ENCODE data around the gene FFAR4. TPM values are rescaled to one million over a fixed set of nuclear protein-coding genes. Genes with fewer than 3 reads are reported as not detected.

The FFAR4 gene
- total and polyA plus RNA-seq, 4 donors = 0.14 to 0.28 (median 0.19) TPM

DNA sequence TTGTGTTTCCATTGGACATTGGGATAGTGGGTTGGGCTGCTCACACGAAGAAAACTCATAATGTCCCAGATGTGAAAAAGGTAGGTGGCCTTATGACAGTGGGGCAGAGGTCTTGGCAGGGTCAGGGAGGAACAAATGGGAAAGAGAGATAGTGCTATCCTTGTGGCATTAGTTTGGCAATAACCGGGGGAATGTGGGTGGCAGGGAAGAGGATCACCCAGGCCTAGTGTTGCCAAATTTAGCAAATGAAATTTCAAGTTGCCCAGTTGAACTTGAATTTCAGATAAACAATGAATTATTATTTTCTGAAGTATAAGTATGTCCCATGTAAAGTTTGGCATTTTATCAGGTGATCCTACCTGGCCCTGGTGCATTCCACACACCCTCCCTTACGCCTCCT, 46.7 kb downstream of the FFAR4 start:
- no peak overlapping the region for H3K27ac ChIP-seq (ENCODE audit: low read depth in 1 of 2, low read length in 2 of 2)

DNA sequence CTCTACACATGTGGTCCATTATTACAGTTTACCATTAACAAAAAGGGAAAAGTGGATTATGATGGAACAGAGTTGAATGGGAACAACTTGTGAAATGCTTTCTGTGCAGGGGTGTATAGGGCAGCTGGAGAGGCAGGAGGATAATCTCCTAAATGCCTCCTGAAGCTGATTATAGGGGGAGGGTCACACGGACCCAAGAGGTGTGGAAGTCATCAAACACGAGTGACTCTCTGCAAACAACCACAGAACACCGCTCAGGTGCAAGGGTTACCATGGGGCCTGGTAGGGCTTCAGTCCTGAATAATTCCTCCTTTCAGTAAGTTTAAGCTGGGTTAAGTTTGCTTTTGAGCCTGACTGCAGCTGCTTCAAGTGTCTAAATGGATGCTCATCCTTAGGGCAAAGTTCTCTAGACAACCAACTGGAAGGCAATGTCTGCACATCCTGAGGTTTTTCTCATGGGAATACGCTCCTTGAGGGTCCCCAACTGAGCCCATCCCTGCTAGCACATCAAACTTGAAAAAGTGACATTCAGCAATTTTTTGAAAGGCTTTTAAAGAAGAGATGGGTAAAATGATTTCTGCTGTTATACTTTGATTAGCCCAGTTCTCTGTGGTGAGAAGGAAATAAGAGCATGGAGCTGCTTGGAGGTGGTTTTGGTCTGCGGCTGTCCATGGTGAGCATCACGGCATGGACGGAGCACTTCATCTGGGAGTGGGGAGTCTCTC, 47.8 kb downstream of the FFAR4 start:
- Histone ChIP-seq H3K36me3 (ENCODE audit: control insufficient read depth in 4 of 4, insufficient read depth in 3 of 4, low read depth in 1 of 4, low read length in 3 of 4) (no peaks in the 10 kb centered on the region), H3K4me1 (ENCODE audit: control insufficient read depth in 4 of 4, insufficient read depth in 4 of 4, low read length in 3 of 4) (no peaks in the 10 kb centered on the region), H3K27ac (ENCODE audit: low read depth in 1 of 2, low read length in 2 of 2) (no peak overlapping the region), H3K9me3 (ENCODE audit: control insufficient read depth in 4 of 4, low read length in 3 of 4) (no peaks in the 10 kb centered on the region), H3K4me3 (ENCODE audit: low read depth in 1 of 3, low read length in 3 of 3) (no peak overlapping the region), H3K27me3 (ENCODE audit: control insufficient read depth in 4 of 4, insufficient read depth in 4 of 4, low read length in 3 of 4) (no peaks in the 10 kb centered on the region), H3K9ac (ENCODE audit: low read depth in 1 of 2, low read length in 2 of 2) (no peak overlapping the region)
- no peak for DNase-seq (ENCODE audit: low spot score)
- WGBS = 76% methylated on average over 7 of the region's 7 CpGs
- TF ChIP-seq GABPA (IDR thresholded peaks at IDR 0.05 in 1 of 2, conservative IDR thresholded peaks at IDR 0.05 in 1 of 2) (no peak), HNF4G (IDR thresholded peaks at IDR 0.05) (no peak), HNF4A (conservative IDR thresholded peaks at IDR 0.05) (no peak), SP1 (IDR thresholded peaks at IDR 0.05) (no peak), RAD21 (IDR thresholded peaks at IDR 0.05) (no peak)
- TF ChIP-seq, protein P1, sequence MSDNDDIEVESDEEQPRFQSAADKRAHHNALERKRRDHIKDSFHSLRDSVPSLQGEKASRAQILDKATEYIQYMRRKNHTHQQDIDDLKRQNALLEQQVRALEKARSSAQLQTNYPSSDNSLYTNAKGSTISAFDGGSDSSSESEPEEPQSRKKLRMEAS (IDR thresholded peaks at IDR 0.05) = no peak
- TF ChIP-seq, protein P2, sequence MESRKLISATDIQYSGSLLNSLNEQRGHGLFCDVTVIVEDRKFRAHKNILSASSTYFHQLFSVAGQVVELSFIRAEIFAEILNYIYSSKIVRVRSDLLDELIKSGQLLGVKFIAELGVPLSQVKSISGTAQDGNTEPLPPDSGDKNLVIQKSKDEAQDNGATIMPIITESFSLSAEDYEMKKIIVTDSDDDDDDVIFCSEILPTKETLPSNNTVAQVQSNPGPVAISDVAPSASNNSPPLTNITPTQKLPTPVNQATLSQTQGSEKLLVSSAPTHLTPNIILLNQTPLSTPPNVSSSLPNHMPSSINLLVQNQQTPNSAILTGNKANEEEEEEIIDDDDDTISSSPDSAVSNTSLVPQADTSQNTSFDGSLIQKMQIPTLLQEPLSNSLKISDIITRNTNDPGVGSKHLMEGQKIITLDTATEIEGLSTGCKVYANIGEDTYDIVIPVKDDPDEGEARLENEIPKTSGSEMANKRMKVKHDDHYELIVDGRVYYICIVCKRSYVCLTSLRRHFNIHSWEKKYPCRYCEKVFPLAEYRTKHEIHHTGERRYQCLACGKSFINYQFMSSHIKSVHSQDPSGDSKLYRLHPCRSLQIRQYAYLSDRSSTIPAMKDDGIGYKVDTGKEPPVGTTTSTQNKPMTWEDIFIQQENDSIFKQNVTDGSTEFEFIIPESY (IDR thresholded peaks at IDR 0.05) = no peak
- TF ChIP-seq, protein P3, sequence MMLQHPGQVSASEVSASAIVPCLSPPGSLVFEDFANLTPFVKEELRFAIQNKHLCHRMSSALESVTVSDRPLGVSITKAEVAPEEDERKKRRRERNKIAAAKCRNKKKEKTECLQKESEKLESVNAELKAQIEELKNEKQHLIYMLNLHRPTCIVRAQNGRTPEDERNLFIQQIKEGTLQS (IDR thresholded peaks at IDR 0.05) = no peak

More for the DNA sequence above, 46.7 kb downstream of the FFAR4 start:
- H3K9me3 ChIP-seq (ENCODE audit: control insufficient read depth in 4 of 4, low read length in 3 of 4) = no peaks in the 10 kb centered on the region
- no peaks in the 10 kb centered on the region for H3K27me3 ChIP-seq (ENCODE audit: control insufficient read depth in 4 of 4, insufficient read depth in 4 of 4, low read length in 3 of 4)
- no peaks in the 10 kb centered on the region for H3K36me3 ChIP-seq (ENCODE audit: control insufficient read depth in 4 of 4, insufficient read depth in 3 of 4, low read depth in 1 of 4, low read length in 3 of 4)
- TF ChIP-seq, protein P4, sequence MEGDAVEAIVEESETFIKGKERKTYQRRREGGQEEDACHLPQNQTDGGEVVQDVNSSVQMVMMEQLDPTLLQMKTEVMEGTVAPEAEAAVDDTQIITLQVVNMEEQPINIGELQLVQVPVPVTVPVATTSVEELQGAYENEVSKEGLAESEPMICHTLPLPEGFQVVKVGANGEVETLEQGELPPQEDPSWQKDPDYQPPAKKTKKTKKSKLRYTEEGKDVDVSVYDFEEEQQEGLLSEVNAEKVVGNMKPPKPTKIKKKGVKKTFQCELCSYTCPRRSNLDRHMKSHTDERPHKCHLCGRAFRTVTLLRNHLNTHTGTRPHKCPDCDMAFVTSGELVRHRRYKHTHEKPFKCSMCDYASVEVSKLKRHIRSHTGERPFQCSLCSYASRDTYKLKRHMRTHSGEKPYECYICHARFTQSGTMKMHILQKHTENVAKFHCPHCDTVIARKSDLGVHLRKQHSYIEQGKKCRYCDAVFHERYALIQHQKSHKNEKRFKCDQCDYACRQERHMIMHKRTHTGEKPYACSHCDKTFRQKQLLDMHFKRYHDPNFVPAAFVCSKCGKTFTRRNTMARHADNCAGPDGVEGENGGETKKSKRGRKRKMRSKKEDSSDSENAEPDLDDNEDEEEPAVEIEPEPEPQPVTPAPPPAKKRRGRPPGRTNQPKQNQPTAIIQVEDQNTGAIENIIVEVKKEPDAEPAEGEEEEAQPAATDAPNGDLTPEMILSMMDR (IDR thresholded peaks at IDR 0.05; ENCODE audit: low read depth, low read length, missing input control) = no peak
- TF ChIP-seq HNF4A (conservative IDR thresholded peaks at IDR 0.05) = no peak
- TF ChIP-seq, protein P5, sequence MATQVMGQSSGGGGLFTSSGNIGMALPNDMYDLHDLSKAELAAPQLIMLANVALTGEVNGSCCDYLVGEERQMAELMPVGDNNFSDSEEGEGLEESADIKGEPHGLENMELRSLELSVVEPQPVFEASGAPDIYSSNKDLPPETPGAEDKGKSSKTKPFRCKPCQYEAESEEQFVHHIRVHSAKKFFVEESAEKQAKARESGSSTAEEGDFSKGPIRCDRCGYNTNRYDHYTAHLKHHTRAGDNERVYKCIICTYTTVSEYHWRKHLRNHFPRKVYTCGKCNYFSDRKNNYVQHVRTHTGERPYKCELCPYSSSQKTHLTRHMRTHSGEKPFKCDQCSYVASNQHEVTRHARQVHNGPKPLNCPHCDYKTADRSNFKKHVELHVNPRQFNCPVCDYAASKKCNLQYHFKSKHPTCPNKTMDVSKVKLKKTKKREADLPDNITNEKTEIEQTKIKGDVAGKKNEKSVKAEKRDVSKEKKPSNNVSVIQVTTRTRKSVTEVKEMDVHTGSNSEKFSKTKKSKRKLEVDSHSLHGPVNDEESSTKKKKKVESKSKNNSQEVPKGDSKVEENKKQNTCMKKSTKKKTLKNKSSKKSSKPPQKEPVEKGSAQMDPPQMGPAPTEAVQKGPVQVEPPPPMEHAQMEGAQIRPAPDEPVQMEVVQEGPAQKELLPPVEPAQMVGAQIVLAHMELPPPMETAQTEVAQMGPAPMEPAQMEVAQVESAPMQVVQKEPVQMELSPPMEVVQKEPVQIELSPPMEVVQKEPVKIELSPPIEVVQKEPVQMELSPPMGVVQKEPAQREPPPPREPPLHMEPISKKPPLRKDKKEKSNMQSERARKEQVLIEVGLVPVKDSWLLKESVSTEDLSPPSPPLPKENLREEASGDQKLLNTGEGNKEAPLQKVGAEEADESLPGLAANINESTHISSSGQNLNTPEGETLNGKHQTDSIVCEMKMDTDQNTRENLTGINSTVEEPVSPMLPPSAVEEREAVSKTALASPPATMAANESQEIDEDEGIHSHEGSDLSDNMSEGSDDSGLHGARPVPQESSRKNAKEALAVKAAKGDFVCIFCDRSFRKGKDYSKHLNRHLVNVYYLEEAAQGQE (IDR thresholded peaks at IDR 0.05) = no peak
- no peaks in the 10 kb centered on the region for H3K4me1 ChIP-seq (ENCODE audit: control insufficient read depth in 4 of 4, insufficient read depth in 4 of 4, low read length in 3 of 4)
- no peak for DNase-seq (ENCODE audit: low spot score)
- no peak overlapping the region for H3K4me3 ChIP-seq (ENCODE audit: low read depth in 1 of 3, low read length in 3 of 3)
- H3K9ac ChIP-seq (ENCODE audit: low read depth in 1 of 2, low read length in 2 of 2) = no peak overlapping the region
- WGBS = 77% methylated on average over 3 of the region's 3 CpGs

Measured in liver (tissue), 9 donors.